HepG2 (cell line): ENCODE measurements around the gene TMEM135. TPM values are rescaled to one million over a fixed set of nuclear protein-coding genes. Genes with fewer than 3 reads are reported as not detected.

Experiments used
- ATAC-seq: fragments of 200-7000 bp; cut with Tn5 transposase; 3 replicates; pipeline ENCODE4 v1.9.1; 2020; ENCODE audit warnings: mild to moderate bottlenecking, moderate library complexity
- BruUV-seq: library from RNA; stranded (reverse); fragments of 400-500 nt; replicated peaks from 2 replicates; lab custom pipeline; 2021; lab: Mats Ljungman, UMichigan
- CTCF ChIA-PET: fragments of 300-600 bp; formaldehyde crosslinking; extraction: SDS; loops from one replicate; lab custom pipeline; 2021; ENCODE audit warnings: low total read pairs, inconsistent platforms, low intra/inter-chr PET ratio; lab: Yijun Ruan, JAX
- POLR2A ChIA-PET: fragments of 350-600 bp; sonication (Branson Sonifier 250); formaldehyde crosslinking; loops from one replicate; lab custom pipeline; 2020; ENCODE audit warnings: antibody characterized with exemption, inconsistent platforms; lab: Yijun Ruan, JAX
- DNase-seq: peaks from one replicate; pipeline ENCODE4 v3.0.0-alpha.2; 2015; ENCODE audit warnings: low spot score
- FAIRE-seq: peaks from 3 replicates; lab custom pipeline; 2011; peaks lifted over from hg19 to GRCh38; lab: Jason Lieb, UNC
- H2AFZ ChIP-seq: one replicate; pipeline ENCODE4 v1.6.1; 2011; ENCODE audit warnings: low read length, inconsistent platforms
- H3K27ac ChIP-seq: fragments of 300-600 bp; 3 replicates; pipeline ENCODE4 v1.8.0; 2011; ENCODE audit warnings: mixed run types, mild to moderate bottlenecking, mixed read lengths, low read length, inconsistent platforms; ENCODE audit not compliant: insufficient read depth; ENCODE audit errors: extremely low read length
- H3K27me3 ChIP-seq, 2 experiments: fragments of 200-600 bp in 1 of 2; 2 replicates in 1 of 2; 3 replicates in 1 of 2; pipeline versions ENCODE4 v1.6.0 to v1.8.0; 2011; ENCODE audit warnings: low read length in 2 of 2, mild to moderate bottlenecking in 2 of 2, moderate library complexity in 2 of 2, inconsistent platforms in 1 of 2; ENCODE audit not compliant: insufficient read depth in 2 of 2, control insufficient read depth in 1 of 2
- H3K36me3 ChIP-seq, 2 experiments: fragments of 200-600 bp in 1 of 2; replicated peaks in 1 of 2; 2 replicates in 1 of 2; 3 replicates in 1 of 2; pipeline versions ENCODE4 v1.5.1 to v1.8.0; 2011; ENCODE audit warnings: low read length in 2 of 2, inconsistent platforms in 1 of 2; ENCODE audit not compliant: insufficient read depth in 2 of 2, control insufficient read depth in 1 of 2
- H3K4me1 ChIP-seq: 2 replicates; pipeline ENCODE4 v1.5.1; 2012; ENCODE audit warnings: low read length, inconsistent platforms; ENCODE audit not compliant: insufficient read depth
- H3K4me2 ChIP-seq: 2 replicates; pipeline ENCODE4 v1.6.0; 2011; ENCODE audit warnings: low read depth, low read length, inconsistent platforms
- H3K4me3 ChIP-seq, 3 experiments: fragments of 200-600 bp in 1 of 3; sonication (generic), shearing (Covaris generic) in 1 of 3; replicated peaks in 1 of 3; 2 replicates each; pipeline ENCODE4 v1.5.1; 2011 to 2016; ENCODE audit warnings: low read length in 3 of 3, inconsistent platforms in 2 of 3, low read depth in 2 of 3, mild to moderate bottlenecking in 2 of 3, control low read depth in 1 of 3, mixed read lengths in 1 of 3; ENCODE audit not compliant: insufficient read depth in 1 of 3
- H3K79me2 ChIP-seq: one replicate; pipeline ENCODE4 v1.6.1; 2011; ENCODE audit warnings: low read length, inconsistent platforms; ENCODE audit not compliant: insufficient read depth
- H3K9ac ChIP-seq: 2 replicates; pipeline ENCODE4 v1.6.0; 2011; ENCODE audit warnings: mild to moderate bottlenecking, low read depth, low read length, inconsistent platforms; ENCODE audit not compliant: insufficient read depth
- H3K9me3 ChIP-seq: 2 replicates; pipeline ENCODE4 v1.5.1; 2012; ENCODE audit warnings: mild to moderate bottlenecking, low read length
- H4K20me1 ChIP-seq: 2 replicates; pipeline ENCODE4 v1.6.0; 2011; ENCODE audit warnings: inconsistent platforms, mild to moderate bottlenecking, low read length, moderate library complexity; ENCODE audit not compliant: insufficient read depth
- KDM2A ChIP-seq: sonication (generic); formaldehyde crosslinking; IDR thresholded peaks from 2 replicates; pipeline ENCODE4 v1.4.0; 2020; ENCODE audit warnings: low read depth, missing genetic modification reagents, borderline replicate concordance
- MYC ChIP-seq: sonication (generic); formaldehyde crosslinking; IDR thresholded peaks from 2 replicates; pipeline ENCODE4 v1.9.0; 2021; ENCODE audit warnings: missing genetic modification reagents, borderline replicate concordance
- NCOA5 ChIP-seq: sonication (generic); formaldehyde crosslinking; IDR thresholded peaks from 2 replicates; pipeline ENCODE4 v1.4.0; 2020; ENCODE audit warnings: missing genetic modification reagents
- PHF20 ChIP-seq: sonication (generic); formaldehyde crosslinking; IDR thresholded peaks from 2 replicates; pipeline ENCODE4 v1.5.0; 2020; ENCODE audit warnings: mild to moderate bottlenecking, missing genetic modification reagents
- RXRB ChIP-seq: IDR thresholded peaks from 2 replicates; pipeline ENCODE4 v1.6.1; 2016; ENCODE audit warnings: borderline replicate concordance, missing genetic modification reagents, missing compliant biosample characterization
- ZBTB21 ChIP-seq: sonication (generic); formaldehyde crosslinking; IDR thresholded peaks from 2 replicates; pipeline ENCODE4 v1.4.0; 2020; ENCODE audit warnings: missing genetic modification reagents
- ZBTB42 ChIP-seq: sonication (generic); formaldehyde crosslinking; IDR thresholded peaks from 2 replicates; pipeline ENCODE4 v1.5.0; 2020; ENCODE audit warnings: mild to moderate bottlenecking, missing genetic modification reagents
- ZMYM4 ChIP-seq: sonication (generic); formaldehyde crosslinking; IDR thresholded peaks from 2 replicates; pipeline ENCODE4 v1.8.1; 2023; ENCODE audit warnings: mild to moderate bottlenecking, missing genetic modification reagents
- ZNF224 ChIP-seq: sonication (generic); formaldehyde crosslinking; IDR thresholded peaks from 2 replicates; pipeline ENCODE4 v1.5.0; 2020; ENCODE audit warnings: mild to moderate bottlenecking, missing genetic modification reagents
- ZNF251 ChIP-seq: sonication (generic); formaldehyde crosslinking; IDR thresholded peaks from 2 replicates; pipeline ENCODE4 v1.9.0; 2021; ENCODE audit warnings: mild to moderate bottlenecking, missing genetic modification reagents
- ZNF598 ChIP-seq: sonication (generic); formaldehyde crosslinking; IDR thresholded peaks from 2 replicates; pipeline ENCODE4 v1.5.1; 2020; ENCODE audit warnings: mild to moderate bottlenecking, missing genetic modification reagents, borderline replicate concordance
- ZNF639 ChIP-seq: conservative IDR thresholded peaks from 2 replicates; pipeline ENCODE4 v1.6.1; 2018; ENCODE audit warnings: missing genetic modification reagents
- ZNF749 ChIP-seq: sonication (generic); formaldehyde crosslinking; IDR thresholded peaks from 2 replicates; pipeline ENCODE4 v1.8.0; 2022; ENCODE audit warnings: mild to moderate bottlenecking, missing genetic modification reagents, moderate library complexity, borderline replicate concordance
- WGBS: methylation state at CpG from one replicate; pipeline ENCODE4 v1.1.6; 2017; ENCODE audit warnings: low lambda C conversion rate; 5-methylcytosine and 5-hydroxymethylcytosine counted together
- in situ Hi-C: cut with HindIII; loops from 2 replicates; pipeline ENCODE4 v1.10.0; 2017; ENCODE audit warnings: low pct_unique_long_range_greater_than_20kb; ENCODE audit not compliant: extremely low pct_ligation_motif_present
- intact Hi-C: fragments of 100-400 bp; cut with micrococcal nuclease; formaldehyde crosslinking; loops from one replicate; pipeline ENCODE4 v1.10.0; 2022; ENCODE audit not compliant: unreplicated experiment
- polyA plus RNA-seq, 8 experiments: library from polyadenylated mRNA; depleted of rRNA in 3 of 8; stranded (reverse) in 7 of 8; unstranded in 1 of 8; fragments of >200 nt; fragmentation: Illumina TruSeq in 4 of 8; extraction: Trizol in 4 of 8; gene quantifications; 2 replicates each; pipeline versions ENCODE4 v1.2.1 to v1.2.3, GENCODE V29; 2011 to 2016; ENCODE audit warnings: low read depth in 4 of 8, missing spikeins in 1 of 8, mixed read lengths in 1 of 8; ENCODE audit not compliant: insufficient read depth in 1 of 8
- total RNA-seq, 5 experiments: library from RNA; depleted of rRNA; stranded (reverse); fragments of >200 nt; fragmentation: Illumina TruSeq; extraction: Trizol; gene quantifications; 2 replicates each; pipeline ENCODE4 v1.2.3, GENCODE V29; 2016; ENCODE audit warnings: low read depth in 1 of 5
- TF ChIP-seq, protein P1 (sequence below): sonication (generic); formaldehyde crosslinking; IDR thresholded peaks from 2 replicates; pipeline ENCODE4 v1.4.0; 2020; ENCODE audit warnings: mild to moderate bottlenecking, missing genetic modification reagents
- TF ChIP-seq, protein P2 (sequence below): sonication (generic); formaldehyde crosslinking; IDR thresholded peaks from 2 replicates; pipeline ENCODE4 v1.4.0; 2020; ENCODE audit warnings: missing genetic modification reagents
- TF ChIP-seq, protein P3 (sequence below): sonication (generic); formaldehyde crosslinking; IDR thresholded peaks from 2 replicates; pipeline ENCODE4 v1.4.0; 2020; ENCODE audit warnings: missing genetic modification reagents

TMEM135 gene
- total and polyA plus RNA-seq, 2 of the 13 experiments (the other 11 are each of a cell fraction or from before 2014, with no cell fraction given): 36.6 to 88.9 TPM

DNA sequence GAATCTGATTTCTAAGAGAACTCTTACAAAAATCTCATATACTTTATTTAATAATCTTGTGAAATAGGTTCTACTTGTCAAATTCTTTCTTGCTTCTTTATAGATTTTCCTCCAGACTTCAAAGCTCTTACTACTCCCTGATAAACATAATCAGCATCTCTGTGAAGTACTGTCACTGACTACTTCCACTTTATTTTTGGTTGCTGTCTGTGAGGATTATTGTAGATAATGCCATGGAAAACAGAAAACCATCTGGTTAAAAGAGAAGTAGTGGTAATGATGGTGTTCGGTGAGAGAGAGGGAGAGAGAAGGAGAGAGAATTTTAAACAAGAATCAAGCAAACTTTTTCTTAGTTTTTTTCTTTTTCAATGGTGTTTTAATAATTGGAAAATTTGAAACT lies 152.3 kb downstream of the TMEM135 start:
- no peak overlapping the region for H3K4me3 ChIP-seq
- H3K79me2 ChIP-seq: peaks cover 5% of the 10 kb centered on the region
- no peak overlapping the region for H3K9ac ChIP-seq
- H3K9me3 ChIP-seq: no peaks in the 10 kb centered on the region
- DNase-seq: no peak
- in situ Hi-C loops: no loop called here
- no peak for ATAC-seq
- no TSS peak for BruUV-seq
- FAIRE-seq: no peak
- ChIA-PET POLR2A (no interaction called here), CTCF (no interaction called here)
- H3K4me1 ChIP-seq: no peaks in the 10 kb centered on the region
- H3K27ac ChIP-seq: no peak overlapping the region
- no peaks in the 10 kb centered on the region for H4K20me1 ChIP-seq
- H2AFZ ChIP-seq: no peak overlapping the region
- no peak overlapping the region for H3K4me2 ChIP-seq
- 90% methylated on average over 1 of the region's 1 CpG for WGBS
- H3K36me3 ChIP-seq: no peaks in the 10 kb centered on the region
- H3K27me3 ChIP-seq: no peaks in the 10 kb centered on the region
- TF ChIP-seq ZMYM4 (CRISPR knock-in tag): no peak
- TF ChIP-seq ZNF224 (CRISPR knock-in tag): no peak
- TF ChIP-seq ZNF749 (CRISPR knock-in tag): no peak
- TF ChIP-seq MYC: no peak
- TF ChIP-seq, protein P1, sequence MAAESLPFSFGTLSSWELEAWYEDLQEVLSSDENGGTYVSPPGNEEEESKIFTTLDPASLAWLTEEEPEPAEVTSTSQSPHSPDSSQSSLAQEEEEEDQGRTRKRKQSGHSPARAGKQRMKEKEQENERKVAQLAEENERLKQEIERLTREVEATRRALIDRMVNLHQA (CRISPR knock-in tag): no peak
- TF ChIP-seq, protein P2, sequence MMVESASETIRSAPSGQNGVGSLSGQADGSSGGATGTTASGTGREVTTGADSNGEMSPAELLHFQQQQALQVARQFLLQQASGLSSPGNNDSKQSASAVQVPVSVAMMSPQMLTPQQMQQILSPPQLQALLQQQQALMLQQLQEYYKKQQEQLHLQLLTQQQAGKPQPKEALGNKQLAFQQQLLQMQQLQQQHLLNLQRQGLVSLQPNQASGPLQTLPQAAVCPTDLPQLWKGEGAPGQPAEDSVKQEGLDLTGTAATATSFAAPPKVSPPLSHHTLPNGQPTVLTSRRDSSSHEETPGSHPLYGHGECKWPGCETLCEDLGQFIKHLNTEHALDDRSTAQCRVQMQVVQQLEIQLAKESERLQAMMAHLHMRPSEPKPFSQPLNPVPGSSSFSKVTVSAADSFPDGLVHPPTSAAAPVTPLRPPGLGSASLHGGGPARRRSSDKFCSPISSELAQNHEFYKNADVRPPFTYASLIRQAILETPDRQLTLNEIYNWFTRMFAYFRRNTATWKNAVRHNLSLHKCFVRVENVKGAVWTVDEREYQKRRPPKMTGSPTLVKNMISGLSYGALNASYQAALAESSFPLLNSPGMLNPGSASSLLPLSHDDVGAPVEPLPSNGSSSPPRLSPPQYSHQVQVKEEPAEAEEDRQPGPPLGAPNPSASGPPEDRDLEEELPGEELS: no peak
- TF ChIP-seq ZNF639 (CRISPR knock-in tag): no peak
- TF ChIP-seq NCOA5 (CRISPR knock-in tag): no peak
- TF ChIP-seq, protein P3, sequence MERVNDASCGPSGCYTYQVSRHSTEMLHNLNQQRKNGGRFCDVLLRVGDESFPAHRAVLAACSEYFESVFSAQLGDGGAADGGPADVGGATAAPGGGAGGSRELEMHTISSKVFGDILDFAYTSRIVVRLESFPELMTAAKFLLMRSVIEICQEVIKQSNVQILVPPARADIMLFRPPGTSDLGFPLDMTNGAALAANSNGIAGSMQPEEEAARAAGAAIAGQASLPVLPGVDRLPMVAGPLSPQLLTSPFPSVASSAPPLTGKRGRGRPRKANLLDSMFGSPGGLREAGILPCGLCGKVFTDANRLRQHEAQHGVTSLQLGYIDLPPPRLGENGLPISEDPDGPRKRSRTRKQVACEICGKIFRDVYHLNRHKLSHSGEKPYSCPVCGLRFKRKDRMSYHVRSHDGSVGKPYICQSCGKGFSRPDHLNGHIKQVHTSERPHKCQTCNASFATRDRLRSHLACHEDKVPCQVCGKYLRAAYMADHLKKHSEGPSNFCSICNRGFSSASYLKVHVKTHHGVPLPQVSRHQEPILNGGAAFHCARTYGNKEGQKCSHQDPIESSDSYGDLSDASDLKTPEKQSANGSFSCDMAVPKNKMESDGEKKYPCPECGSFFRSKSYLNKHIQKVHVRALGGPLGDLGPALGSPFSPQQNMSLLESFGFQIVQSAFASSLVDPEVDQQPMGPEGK (CRISPR knock-in tag): no peak
- TF ChIP-seq PHF20 (CRISPR knock-in tag): no peak
- TF ChIP-seq ZNF598 (CRISPR knock-in tag): no peak
- no peak for TF ChIP-seq RXRB
- TF ChIP-seq KDM2A: no peak
- no peak for TF ChIP-seq ZBTB42 (CRISPR knock-in tag)
- no peak for TF ChIP-seq ZNF251
- no peak for TF ChIP-seq ZBTB21 (CRISPR knock-in tag)
- intact Hi-C loops: no loop called here
